GM18951 (cell line): ENCODE results near the gene PAK3.

ENCODE experiments used
- POLR2A ChIP-seq: IDR thresholded peaks from 4 replicates; pipeline ENCODE4 v1.6.1; 2011; ENCODE audit warnings: mild to moderate bottlenecking; ENCODE audit not compliant: insufficient read length, insufficient read depth; ENCODE audit errors: extremely low read depth
- in situ Hi-C: fragments of 300-500 bp; cut with MboI; formaldehyde crosslinking; loops from one replicate; pipeline ENCODE4 v1.12.0; 2022; ENCODE audit warnings: low sequenced_read_pairs, mixed read lengths, inconsistent platforms; ENCODE audit not compliant: unreplicated experiment

Gene PAK3

GRCh38 chrX:111110098-111110775 lies 14.2 kb downstream of the PAK3 start:
- in situ Hi-C loops, result no loop called here
- no peak for TF ChIP-seq POLR2A

DNA sequence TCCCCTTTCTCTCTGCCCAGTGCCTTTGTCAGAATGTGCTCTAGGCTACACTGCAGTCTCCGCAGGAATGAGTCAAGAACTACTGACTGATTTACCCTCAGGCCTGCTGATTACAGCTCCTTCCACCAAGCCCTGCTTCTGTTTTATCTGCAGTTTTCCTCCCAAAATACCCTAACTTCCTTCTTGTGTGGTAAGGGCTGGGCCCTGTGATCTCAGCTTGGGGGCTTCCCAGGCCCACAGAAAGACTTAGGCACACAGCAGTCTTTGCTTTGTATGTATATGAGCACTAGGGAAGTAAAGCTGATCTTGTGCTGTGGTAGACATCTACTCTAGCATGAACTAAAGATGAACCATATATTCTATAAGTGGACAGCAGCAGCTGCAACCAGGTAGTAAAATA lies 18.8 kb downstream of the PAK3 start:
- in situ Hi-C loops, result no loop called here
- TF ChIP-seq POLR2A, result no peak

- in situ Hi-C loops, result no loop called here
- no peak for TF ChIP-seq POLR2A
Observed at GRCh38 chrX:111116666-111117065, 20.7 kb downstream of the PAK3 start.

GRCh38 chrX:111119341-111119740 lies 23.4 kb downstream of the PAK3 start:
- no peak for TF ChIP-seq POLR2A
- in situ Hi-C loops, result no loop called here

GRCh38 chrX:111123125-111123524 lies 27.1 kb downstream of the PAK3 start:
- in situ Hi-C loops, result no loop called here
- no peak for TF ChIP-seq POLR2A

- in situ Hi-C loops, result no loop called here
- no peak for TF ChIP-seq POLR2A
Observed at GRCh38 chrX:111123606-111124179, 27.7 kb downstream of the PAK3 start.

GRCh38 chrX:111124418-111124817 lies 28.4 kb downstream of the PAK3 start:
- no peak for TF ChIP-seq POLR2A
- in situ Hi-C loops, result no loop called here

DNA sequence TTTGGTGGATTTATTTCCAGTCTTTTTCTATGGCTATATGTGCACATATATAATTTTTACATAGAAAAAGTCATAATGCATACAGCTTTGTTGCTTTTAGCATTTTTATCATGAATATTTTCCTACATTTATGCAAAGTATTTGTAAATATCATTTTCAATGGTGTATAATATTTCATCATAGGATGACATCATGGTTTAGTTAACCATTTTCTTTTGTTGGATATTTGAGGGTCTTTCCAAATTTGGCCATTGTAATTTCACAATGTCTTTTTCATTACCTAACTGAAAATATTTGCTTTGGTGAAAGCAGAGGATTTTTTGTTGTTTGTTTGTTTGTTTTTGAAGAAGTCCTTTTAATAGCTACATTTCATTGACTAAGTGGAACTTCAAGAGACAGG lies 31.0 kb downstream of the PAK3 start:
- in situ Hi-C loops, result no loop called here
- TF ChIP-seq POLR2A, result no peak

DNA sequence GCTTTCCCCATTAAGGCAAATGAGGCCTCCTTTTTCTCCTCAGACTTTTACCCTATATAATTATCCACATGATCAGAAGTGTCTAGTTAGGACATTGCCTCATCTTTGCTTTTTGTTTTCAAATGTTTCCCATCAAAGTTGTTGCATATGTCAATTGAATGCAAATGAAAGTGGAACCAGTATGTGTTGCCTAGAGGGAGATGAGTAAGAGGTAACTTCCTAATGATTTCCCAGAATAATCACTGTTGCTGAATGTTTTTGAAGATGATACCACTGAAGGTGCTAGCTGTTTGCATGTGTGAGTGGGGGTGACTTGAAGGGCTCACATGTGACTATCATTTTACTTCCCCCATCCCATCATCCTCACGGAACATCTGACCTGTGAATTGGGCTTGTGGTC lies 33.9 kb downstream of the PAK3 start:
- TF ChIP-seq POLR2A, result no peak
- in situ Hi-C loops, result no loop called here

GRCh38 chrX:111131572-111131971 lies 35.6 kb downstream of the PAK3 start:
- in situ Hi-C loops, result no loop called here
- no peak for TF ChIP-seq POLR2A

DNA sequence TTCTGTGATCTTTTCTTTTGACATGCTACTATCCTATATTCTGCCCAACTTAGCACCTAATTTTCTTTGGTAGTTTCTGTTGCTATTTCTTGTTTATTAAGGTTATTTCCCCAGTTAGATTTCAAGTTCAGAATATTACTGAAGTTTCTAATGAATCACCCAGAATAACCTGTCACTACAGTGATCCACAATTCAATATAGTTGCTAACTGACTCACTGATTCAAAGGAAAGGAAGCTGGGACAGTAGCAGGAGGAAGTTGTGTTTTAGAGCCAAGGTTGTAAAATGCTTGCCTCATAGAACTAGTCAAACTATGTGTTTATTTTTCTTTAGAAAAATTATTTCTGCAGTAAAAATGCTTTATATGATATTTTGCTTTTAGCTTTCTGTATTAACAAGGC lies 37.4 kb downstream of the PAK3 start:
- in situ Hi-C loops, result no loop called here
- no peak for TF ChIP-seq POLR2A

GRCh38 chrX:111145878-111146277 lies 49.9 kb downstream of the PAK3 start:
- in situ Hi-C loops, result no loop called here
- no peak for TF ChIP-seq POLR2A

DNA sequence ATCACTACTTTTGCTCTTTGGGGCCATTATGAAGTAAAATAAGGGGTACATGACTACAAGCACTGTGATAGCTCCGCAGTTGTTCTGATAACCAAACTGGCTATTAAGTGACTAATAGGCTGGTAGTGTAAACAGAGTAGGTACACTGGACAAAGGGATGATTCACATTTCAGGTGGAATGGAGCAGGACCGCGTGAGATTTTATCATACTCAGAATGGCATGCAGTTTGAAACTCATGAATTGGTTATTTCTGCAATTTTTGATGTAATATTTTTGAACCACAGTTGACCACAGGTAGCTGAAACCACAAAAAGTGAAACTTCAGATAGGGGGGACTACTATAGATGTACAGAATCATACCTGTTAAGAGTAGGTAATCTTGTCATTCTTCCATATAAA lies 55.8 kb downstream of the PAK3 start:
- TF ChIP-seq POLR2A, result no peak
- in situ Hi-C loops, result no loop called here

DNA sequence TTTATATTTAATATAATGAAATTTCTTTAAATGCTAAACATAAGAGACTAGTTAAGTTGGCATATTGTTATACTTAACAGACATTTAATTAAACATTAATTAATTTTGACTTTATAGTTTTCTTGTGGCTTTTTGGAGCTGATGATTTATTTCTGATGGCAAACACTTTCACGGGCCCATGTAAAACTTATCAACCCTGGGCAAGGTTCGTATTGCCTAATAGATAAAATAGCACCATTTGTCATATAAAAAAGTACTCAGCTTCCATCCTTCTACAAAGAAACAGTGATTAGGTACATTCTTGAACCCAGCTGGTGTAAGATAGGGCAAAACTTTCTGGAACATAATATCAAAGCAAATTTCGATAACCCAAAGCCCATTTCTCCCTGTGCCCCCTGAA lies 63.2 kb downstream of the PAK3 start:
- in situ Hi-C loops, result no loop called here
- no peak for TF ChIP-seq POLR2A

GRCh38 chrX:111164728-111165127 lies 68.7 kb downstream of the PAK3 start:
- no peak for TF ChIP-seq POLR2A
- in situ Hi-C loops, result no loop called here

GRCh38 chrX:111165902-111166301 lies 69.9 kb downstream of the PAK3 start:
- no peak for TF ChIP-seq POLR2A
- in situ Hi-C loops, result no loop called here
